Measurements from ENCODE around the gene TCF7. TPM values are rescaled to one million over a fixed set of nuclear protein-coding genes. Genes with fewer than 3 reads are reported as not detected.

The TCF7 gene
- polyA plus RNA-seq, 6 donors from 2014 or later = 0.34 to 3.7 (median 2.4) TPM

- peak overlapping the region in 1 of 6 donors; percentile 7 for H3K27ac Mint-ChIP-seq
- ATAC-seq (ENCODE audit: low read depth in 2 of 2) (no peak), DNase-seq (no peak)
- no peaks in the 10 kb centered on the region for H3K9me3 Mint-ChIP-seq
- peak overlapping the region in 3 of 8 donors; percentile 16 to 89 (median 44) for H3K4me3 Mint-ChIP-seq
- no peaks in the 10 kb centered on the region for H3K36me3 Mint-ChIP-seq
- H3K4me1 Mint-ChIP-seq = peaks cover 8 to 13% (median 11%) of the 10 kb centered on the region in 3 donors
- H3K27me3 Mint-ChIP-seq = peaks cover 19 to 41% (median 28%) of the 10 kb centered on the region in 3 donors
Observed at GRCh38 chr5:134111741-134112647, 2.5 kb upstream of the TCF7 start.

GRCh38 chr5:134112726-134113362 lies 1.6 kb upstream of the TCF7 start:
- Mint-ChIP-seq H3K4me1 (peaks cover 8 to 13% (median 11%) of the 10 kb centered on the region in 3 donors), H3K4me3 (peak overlapping the region in 7 of 8 donors; percentile 16 to 89 (median 74)), H3K36me3 (no peaks in the 10 kb centered on the region), H3K9me3 (no peaks in the 10 kb centered on the region), H3K27ac (no peak overlapping the region), H3K27me3 (peaks cover 19 to 41% (median 28%) of the 10 kb centered on the region in 3 donors)
- DNase-seq = no peak
- no peak for ATAC-seq (ENCODE audit: low read depth in 2 of 2)

- Mint-ChIP-seq H3K4me3 (peak overlapping the region; percentile 85 to 95 (median 91)), H3K9me3 (no peaks in the 10 kb centered on the region), H3K36me3 (no peaks in the 10 kb centered on the region), H3K27me3 (peaks cover 19 to 38% (median 28%) of the 10 kb centered on the region in 3 donors), H3K27ac (peak overlapping the region in 4 of 6 donors; percentile 43 to 78 (median 68)), H3K4me1 (peaks cover 8 to 13% (median 11%) of the 10 kb centered on the region in 3 donors)
- DNase-seq (no peak), ATAC-seq (ENCODE audit: low read depth in 2 of 2) (no peak)
Observed at GRCh38 chr5:134113363-134113889, 1.1 kb upstream of the TCF7 start.

- H3K9me3 Mint-ChIP-seq = no peaks in the 10 kb centered on the region
- ATAC-seq (ENCODE audit: low read depth in 2 of 2) = peak in 1 of 2 donors; percentile 2
- H3K36me3 Mint-ChIP-seq = no peaks in the 10 kb centered on the region
- peak overlapping the region in 2 of 6 donors; percentile 4 to 80 for H3K27ac Mint-ChIP-seq
- peaks cover 9 to 13% (median 11%) of the 10 kb centered on the region in 3 donors for H3K4me1 Mint-ChIP-seq
- H3K4me3 Mint-ChIP-seq = peak overlapping the region; percentile 69 to 85 (median 76)
- no peak for DNase-seq
- peaks cover 19 to 37% (median 33%) of the 10 kb centered on the region in 3 donors for H3K27me3 Mint-ChIP-seq
Observed at GRCh38 chr5:134114886-134115805, 665 bp downstream of the TCF7 start.

- Mint-ChIP-seq H3K36me3 (no peaks in the 10 kb centered on the region), H3K4me3 (peak overlapping the region; percentile 67 to 80 (median 74)), H3K4me1 (peaks cover 11 to 13% (median 13%) of the 10 kb centered on the region in 3 donors), H3K9me3 (no peaks in the 10 kb centered on the region), H3K27ac (peak overlapping the region in 3 of 6 donors; percentile 4 to 80 (median 59)), H3K27me3 (peaks cover 19 to 35% (median 34%) of the 10 kb centered on the region in 3 donors)
- DNase-seq (no peak), ATAC-seq (ENCODE audit: low read depth in 2 of 2) (no peak)
Observed at GRCh38 chr5:134115806-134116175, 1.3 kb downstream of the TCF7 start.

GRCh38 chr5:134116286-134116685 lies 1.8 kb downstream of the TCF7 start:
- DNase-seq = no peak
- no peaks in the 10 kb centered on the region for H3K9me3 Mint-ChIP-seq
- H3K27ac Mint-ChIP-seq = peak overlapping the region in 1 of 6 donors; percentile 4
- H3K36me3 Mint-ChIP-seq = no peaks in the 10 kb centered on the region
- no peak for ATAC-seq (ENCODE audit: low read depth in 2 of 2)
- peaks cover 19 to 30% (median 29%) of the 10 kb centered on the region in 3 donors for H3K27me3 Mint-ChIP-seq
- H3K4me3 Mint-ChIP-seq = peak overlapping the region; percentile 67 to 80 (median 72)
- peaks cover 11 to 13% (median 13%) of the 10 kb centered on the region in 3 donors for H3K4me1 Mint-ChIP-seq

GRCh38 chr5:134116789-134117761 lies 2.6 kb downstream of the TCF7 start:
- H3K4me3 Mint-ChIP-seq = peak overlapping the region in 7 of 8 donors; percentile 16 to 74 (median 67)
- ATAC-seq (ENCODE audit: low read depth in 2 of 2) (no peak), DNase-seq (no peak)
- peak overlapping the region in 1 of 6 donors; percentile 4 for H3K27ac Mint-ChIP-seq
- no peaks in the 10 kb centered on the region for H3K36me3 Mint-ChIP-seq
- no peaks in the 10 kb centered on the region for H3K9me3 Mint-ChIP-seq
- H3K27me3 Mint-ChIP-seq = peaks cover 14 to 25% (median 25%) of the 10 kb centered on the region in 3 donors
- H3K4me1 Mint-ChIP-seq = peaks cover 13 to 16% (median 13%) of the 10 kb centered on the region in 3 donors

- Mint-ChIP-seq H3K27me3 (peaks cover 8 to 24% (median 14%) of the 10 kb centered on the region in 3 donors), H3K9me3 (no peaks in the 10 kb centered on the region), H3K27ac (peak overlapping the region in 1 of 6 donors; percentile 27), H3K4me3 (no peak overlapping the region), H3K4me1 (peaks cover 14 to 16% (median 15%) of the 10 kb centered on the region in 3 donors), H3K36me3 (no peaks in the 10 kb centered on the region)
- DNase-seq (no peak), ATAC-seq (ENCODE audit: low read depth in 2 of 2) (no peak)
Observed at GRCh38 chr5:134118212-134118835, 3.8 kb downstream of the TCF7 start.

- H3K36me3 Mint-ChIP-seq = no peaks in the 10 kb centered on the region
- H3K27ac Mint-ChIP-seq = no peak overlapping the region
Observed at GRCh38 chr5:134119720-134120119, 5.2 kb downstream of the TCF7 start.

GRCh38 chr5:134120386-134121138 lies 6.1 kb downstream of the TCF7 start:
- H3K36me3 Mint-ChIP-seq = no peaks in the 10 kb centered on the region
- no peak for DNase-seq
- no peak overlapping the region for H3K4me3 Mint-ChIP-seq

More at GRCh38 chr5:134119720-134120119, 5.2 kb downstream of the TCF7 start:
- DNase-seq (no peak), ATAC-seq (ENCODE audit: low read depth in 2 of 2) (no peak)
- H3K4me1 Mint-ChIP-seq = peaks cover 11 to 13% (median 12%) of the 10 kb centered on the region in 3 donors
- H3K9me3 Mint-ChIP-seq = no peaks in the 10 kb centered on the region
- H3K27me3 Mint-ChIP-seq = peaks cover 5 to 16% (median 6%) of the 10 kb centered on the region in 3 donors
- no peak overlapping the region for H3K4me3 Mint-ChIP-seq

More at GRCh38 chr5:134120386-134121138, 6.1 kb downstream of the TCF7 start:
- peaks cover 5 to 16% (median 6%) of the 10 kb centered on the region in 3 donors for H3K27me3 Mint-ChIP-seq
- peaks cover 11 to 14% (median 13%) of the 10 kb centered on the region in 3 donors for H3K4me1 Mint-ChIP-seq
- H3K9me3 Mint-ChIP-seq = no peaks in the 10 kb centered on the region
- H3K27ac Mint-ChIP-seq = peak overlapping the region in 3 of 6 donors; percentile 75 to 80 (median 80)
- ATAC-seq (ENCODE audit: low read depth in 2 of 2) = no peak
